ENCODE measurements around the gene RSRC1.
A peak's percentile ranks its signal among the peaks of the same experiment; 100 is the strongest.

- peak; percentile 78 for TF ChIP-seq CTCF (conservative IDR thresholded peaks at IDR 0.05)
- no peak for TF ChIP-seq EZH2 (IDR thresholded peaks at IDR 0.05; ENCODE audit: low read depth)
Observed at GRCh38 chr3:158539414-158540014, 429.6 kb downstream of the RSRC1 start.

Measured in PC-9 (cell line).